ENCODE results near the gene ANKRD12. TPM values are rescaled to one million over a fixed set of nuclear protein-coding genes. Genes with fewer than 3 reads are reported as not detected.

Gene ANKRD12
- total RNA-seq, 4 donors from 2014 or later: 39.9 to 172 (median 58.9) TPM

DNA sequence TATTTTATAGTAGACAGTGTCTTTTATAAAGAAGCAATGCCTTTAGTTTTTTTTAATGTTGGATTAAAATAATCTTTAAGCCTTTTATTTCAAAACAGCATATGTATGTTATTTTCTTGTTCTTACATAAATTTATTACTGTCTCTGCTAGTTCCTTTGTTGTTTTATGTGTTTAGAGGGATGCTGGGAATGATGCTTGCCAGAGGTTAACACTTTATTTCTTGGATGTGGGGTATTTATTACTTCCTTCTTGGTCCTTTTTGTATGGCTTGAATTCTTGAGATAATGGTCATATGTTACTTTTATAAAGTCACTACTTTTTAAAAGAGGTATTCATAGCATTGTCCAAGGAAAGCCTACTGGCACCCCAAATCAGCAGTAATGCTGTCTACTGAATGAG lies 63.1 kb downstream of the ANKRD12 start:
- DNase-seq: no peak
- no peaks in the 10 kb centered on the region for H3K9me3 ChIP-seq
- no peak for TF ChIP-seq POLR2A (IDR thresholded peaks at IDR 0.05)
- TF ChIP-seq, protein P1, sequence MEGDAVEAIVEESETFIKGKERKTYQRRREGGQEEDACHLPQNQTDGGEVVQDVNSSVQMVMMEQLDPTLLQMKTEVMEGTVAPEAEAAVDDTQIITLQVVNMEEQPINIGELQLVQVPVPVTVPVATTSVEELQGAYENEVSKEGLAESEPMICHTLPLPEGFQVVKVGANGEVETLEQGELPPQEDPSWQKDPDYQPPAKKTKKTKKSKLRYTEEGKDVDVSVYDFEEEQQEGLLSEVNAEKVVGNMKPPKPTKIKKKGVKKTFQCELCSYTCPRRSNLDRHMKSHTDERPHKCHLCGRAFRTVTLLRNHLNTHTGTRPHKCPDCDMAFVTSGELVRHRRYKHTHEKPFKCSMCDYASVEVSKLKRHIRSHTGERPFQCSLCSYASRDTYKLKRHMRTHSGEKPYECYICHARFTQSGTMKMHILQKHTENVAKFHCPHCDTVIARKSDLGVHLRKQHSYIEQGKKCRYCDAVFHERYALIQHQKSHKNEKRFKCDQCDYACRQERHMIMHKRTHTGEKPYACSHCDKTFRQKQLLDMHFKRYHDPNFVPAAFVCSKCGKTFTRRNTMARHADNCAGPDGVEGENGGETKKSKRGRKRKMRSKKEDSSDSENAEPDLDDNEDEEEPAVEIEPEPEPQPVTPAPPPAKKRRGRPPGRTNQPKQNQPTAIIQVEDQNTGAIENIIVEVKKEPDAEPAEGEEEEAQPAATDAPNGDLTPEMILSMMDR (IDR thresholded peaks at IDR 0.05): no peak
- H3K27ac ChIP-seq: no peak overlapping the region
- peaks cover 0 to 14% (median 0%) of the 10 kb centered on the region in 3 donors for H3K36me3 ChIP-seq
- no peak overlapping the region for H3K4me3 ChIP-seq
- no peaks in the 10 kb centered on the region for H3K27me3 ChIP-seq
- H3K4me1 ChIP-seq: no peaks in the 10 kb centered on the region

DNA sequence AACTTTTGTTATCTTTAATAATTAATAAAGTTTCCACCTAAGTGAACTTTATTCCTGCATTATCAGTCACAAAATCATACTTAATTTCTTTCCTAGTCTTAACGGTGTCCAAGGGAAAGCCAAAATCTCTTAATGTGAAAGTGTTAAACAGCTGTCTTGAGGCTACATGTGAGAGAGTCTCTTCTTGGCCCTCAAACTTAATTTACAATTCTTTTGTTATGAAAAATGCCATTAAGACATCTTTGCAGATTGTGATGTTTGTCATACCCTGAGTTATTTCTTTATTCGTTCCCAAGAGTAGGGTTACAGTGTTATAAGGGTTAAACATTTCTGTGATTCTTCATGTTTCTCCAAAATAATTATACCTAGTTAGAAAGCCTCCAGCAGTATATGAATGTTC lies 64.6 kb downstream of the ANKRD12 start:
- Histone ChIP-seq H3K4me3 (no peak overlapping the region), H3K27ac (no peak overlapping the region), H3K4me1 (no peaks in the 10 kb centered on the region), H3K9me3 (no peaks in the 10 kb centered on the region), H3K36me3 (peaks cover 0 to 12% (median 0%) of the 10 kb centered on the region in 3 donors), H3K27me3 (no peaks in the 10 kb centered on the region)
- TF ChIP-seq, protein P1 (IDR thresholded peaks at IDR 0.05): no peak
- TF ChIP-seq POLR2A (IDR thresholded peaks at IDR 0.05): no peak
- DNase-seq: no peak

DNA sequence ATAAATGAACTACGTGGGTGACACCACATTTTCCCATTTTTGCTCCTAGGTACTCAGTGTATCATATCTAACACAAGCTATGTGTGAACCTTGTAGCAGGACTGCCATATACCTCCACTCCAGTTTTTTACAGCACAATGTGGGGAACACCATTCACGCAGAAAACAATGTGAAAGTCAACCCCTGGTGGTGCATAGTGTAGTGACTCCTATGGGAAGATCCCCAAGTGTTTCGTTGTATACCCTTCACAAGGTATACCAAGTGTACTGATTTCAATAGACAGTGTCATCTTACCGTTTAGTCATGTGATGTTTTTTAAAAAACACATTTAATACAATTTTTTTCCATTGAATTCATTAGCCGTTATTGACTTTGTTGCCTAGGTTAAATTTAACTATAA lies 68.1 kb downstream of the ANKRD12 start:
- Histone ChIP-seq H3K36me3 (peaks cover 0 to 28% (median 0%) of the 10 kb centered on the region in 3 donors), H3K4me1 (no peaks in the 10 kb centered on the region), H3K4me3 (no peak overlapping the region), H3K27me3 (no peaks in the 10 kb centered on the region), H3K9me3 (no peaks in the 10 kb centered on the region), H3K27ac (no peak overlapping the region)
- TF ChIP-seq, protein P1 (IDR thresholded peaks at IDR 0.05): no peak
- TF ChIP-seq POLR2A (IDR thresholded peaks at IDR 0.05): no peak
- DNase-seq: no peak

DNA sequence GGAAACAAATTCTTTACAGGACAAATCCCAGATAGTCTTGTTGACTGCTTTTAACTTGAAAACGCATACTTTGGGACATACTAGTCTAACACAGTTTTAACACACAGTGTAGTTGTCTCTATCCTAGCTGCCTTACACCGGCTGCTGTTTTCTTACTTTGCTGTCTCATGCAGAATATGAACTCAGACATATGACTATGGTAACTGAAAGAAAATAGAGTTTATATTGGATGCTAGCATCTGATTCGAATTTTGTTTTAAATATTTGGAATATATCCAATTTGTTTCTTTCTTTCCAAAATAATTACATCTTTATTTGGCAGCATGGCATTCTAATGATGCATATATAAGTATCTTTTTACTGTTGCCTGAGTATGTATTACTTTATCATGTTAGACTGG lies 69.8 kb downstream of the ANKRD12 start:
- TF ChIP-seq, protein P1 (IDR thresholded peaks at IDR 0.05): no peak
- TF ChIP-seq POLR2A (IDR thresholded peaks at IDR 0.05): no peak
- no peak overlapping the region for H3K4me3 ChIP-seq
- H3K9me3 ChIP-seq: no peaks in the 10 kb centered on the region
- H3K4me1 ChIP-seq: no peaks in the 10 kb centered on the region
- no peak for DNase-seq
- H3K27me3 ChIP-seq: no peaks in the 10 kb centered on the region
- peaks cover 0 to 28% (median 0%) of the 10 kb centered on the region in 3 donors for H3K36me3 ChIP-seq
- H3K27ac ChIP-seq: no peak overlapping the region

DNA sequence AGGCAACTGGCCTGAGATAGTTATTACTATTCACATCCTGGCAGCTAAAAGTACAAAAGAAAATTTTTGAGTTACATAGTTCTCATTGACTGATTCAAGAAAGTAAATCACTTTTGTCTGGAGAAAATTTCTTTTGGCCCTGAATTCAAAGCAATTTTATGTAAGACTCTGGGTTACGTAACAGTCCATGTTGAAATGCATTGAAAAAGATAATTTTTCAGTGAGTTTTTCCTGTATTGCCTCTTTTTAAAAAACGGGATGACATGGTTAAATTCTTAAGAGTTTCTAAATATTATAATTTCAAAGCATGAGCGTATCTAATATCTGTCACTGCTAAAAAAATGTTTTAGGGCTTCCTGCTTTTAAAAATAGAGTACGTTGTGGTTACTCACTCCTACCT lies 72.7 kb downstream of the ANKRD12 start:
- TF ChIP-seq, protein P1 (IDR thresholded peaks at IDR 0.05): no peak
- TF ChIP-seq POLR2A (IDR thresholded peaks at IDR 0.05): no peak
- Histone ChIP-seq H3K36me3 (peaks cover 0 to 22% (median 0%) of the 10 kb centered on the region in 3 donors), H3K27ac (no peak overlapping the region), H3K4me3 (no peak overlapping the region), H3K9me3 (no peaks in the 10 kb centered on the region), H3K27me3 (no peaks in the 10 kb centered on the region), H3K4me1 (no peaks in the 10 kb centered on the region)
- no peak for DNase-seq

DNA sequence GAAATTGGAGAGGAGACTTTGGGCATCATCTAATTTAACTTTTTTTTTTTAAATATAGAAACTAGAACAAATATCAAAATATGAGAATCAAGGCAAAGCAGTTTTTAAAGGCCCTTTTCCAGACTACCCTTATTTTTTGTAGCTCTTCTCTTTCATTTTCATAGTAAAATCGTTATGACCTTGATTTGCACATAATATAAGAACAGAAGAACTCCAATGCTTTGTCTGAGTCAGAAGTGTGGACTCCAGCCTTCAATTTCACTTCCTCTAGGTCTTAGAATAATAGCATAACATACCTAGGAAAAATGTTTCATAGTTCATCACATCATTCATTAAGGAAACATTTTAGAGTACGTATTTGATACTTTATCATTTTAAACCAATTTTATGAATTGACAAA lies 74.4 kb downstream of the ANKRD12 start:
- H3K9me3 ChIP-seq: no peaks in the 10 kb centered on the region
- no peak for DNase-seq
- H3K4me1 ChIP-seq: no peaks in the 10 kb centered on the region
- no peaks in the 10 kb centered on the region for H3K27me3 ChIP-seq
- no peak for TF ChIP-seq POLR2A (IDR thresholded peaks at IDR 0.05)
- TF ChIP-seq, protein P1 (IDR thresholded peaks at IDR 0.05): no peak
- H3K36me3 ChIP-seq: peaks cover 0 to 23% (median 0%) of the 10 kb centered on the region in 3 donors
- no peak overlapping the region for H3K27ac ChIP-seq
- no peak overlapping the region for H3K4me3 ChIP-seq

Data from Peyer's patch (tissue), 4 donors.